Esophagus squamous epithelium (tissue), 4 donors: Measurements from ENCODE around the gene ERC1.

ENCODE experiments used
- CTCF ChIP-seq, 6 experiments: fragments of 450-650 bp in 4 of 6; fragments of 200-600 bp in 2 of 6; sonication (generic) in 2 of 6; IDR thresholded peaks; one replicate each; pipeline ENCODE4 v1.5.1; 2016 to 2019; ENCODE audit warnings: antibody characterized with exemption in 6 of 6, mild to moderate bottlenecking in 4 of 6, moderate library complexity in 4 of 6
- POLR2A ChIP-seq, 4 donors: fragments of 450-650 bp; IDR thresholded peaks; one replicate each; pipeline ENCODE4 v1.6.1; 2017; ENCODE audit warnings: antibody characterized with exemption in 4 of 4, mild to moderate bottlenecking in 4 of 4, moderate library complexity in 3 of 4

- TF ChIP-seq POLR2A (IDR thresholded peaks at IDR 0.05) (no peak), CTCF (IDR thresholded peaks at IDR 0.05) (no peak)
Observed at GRCh38 chr12:1217191-1217949, 226.3 kb downstream of the ERC1 start.
